Measurements from ENCODE around the gene OMP.

OMP gene

GRCh38 chr11:77112641-77113381, 10.2 kb downstream of the OMP start:
- no peak overlapping the region for H2AFZ ChIP-seq
- H3K4me1 ChIP-seq: no peaks in the 10 kb centered on the region
- no peak for TF ChIP-seq CTCF (IDR thresholded peaks at IDR 0.05)
- H3K4me3 ChIP-seq (ENCODE audit: low read depth, low read length): no peak overlapping the region
- no peak overlapping the region for H3K27ac ChIP-seq
- no peaks in the 10 kb centered on the region for H3K9me3 ChIP-seq (ENCODE audit: control insufficient read depth, low read length)
- no peaks in the 10 kb centered on the region for H3K79me2 ChIP-seq
- no peak overlapping the region for H3K4me2 ChIP-seq (ENCODE audit: low read length)
- no peaks in the 10 kb centered on the region for H3K27me3 ChIP-seq (ENCODE audit: control insufficient read depth, insufficient read depth, low read length)
- no peaks in the 10 kb centered on the region for H3K36me3 ChIP-seq (ENCODE audit: control insufficient read depth, insufficient read depth, low read length)
- H3K9ac ChIP-seq: no peak overlapping the region

GRCh38 chr11:77113382-77114088, 10.9 kb downstream of the OMP start:
- no peaks in the 10 kb centered on the region for H3K9me3 ChIP-seq (ENCODE audit: control insufficient read depth, low read length)
- H3K27ac ChIP-seq: no peak overlapping the region
- no peaks in the 10 kb centered on the region for H3K4me1 ChIP-seq
- H3K4me3 ChIP-seq (ENCODE audit: low read depth, low read length): no peak overlapping the region
- H2AFZ ChIP-seq: no peak overlapping the region
- H3K4me2 ChIP-seq (ENCODE audit: low read length): no peak overlapping the region
- no peaks in the 10 kb centered on the region for H3K27me3 ChIP-seq (ENCODE audit: control insufficient read depth, insufficient read depth, low read length)
- H3K79me2 ChIP-seq: no peaks in the 10 kb centered on the region
- peak; percentile 28 for TF ChIP-seq CTCF (IDR thresholded peaks at IDR 0.05)
- H3K36me3 ChIP-seq (ENCODE audit: control insufficient read depth, insufficient read depth, low read length): no peaks in the 10 kb centered on the region
- no peak overlapping the region for H3K9ac ChIP-seq

GRCh38 chr11:77114089-77114463, 11.4 kb downstream of the OMP start:
- no peak overlapping the region for H3K4me2 ChIP-seq (ENCODE audit: low read length)
- no peak overlapping the region for H3K27ac ChIP-seq
- no peaks in the 10 kb centered on the region for H3K36me3 ChIP-seq (ENCODE audit: control insufficient read depth, insufficient read depth, low read length)
- H3K27me3 ChIP-seq (ENCODE audit: control insufficient read depth, insufficient read depth, low read length): no peaks in the 10 kb centered on the region
- H3K79me2 ChIP-seq: no peaks in the 10 kb centered on the region
- TF ChIP-seq CTCF (IDR thresholded peaks at IDR 0.05): no peak
- no peak overlapping the region for H3K4me3 ChIP-seq (ENCODE audit: low read depth, low read length)
- H3K4me1 ChIP-seq: no peaks in the 10 kb centered on the region
- H3K9me3 ChIP-seq (ENCODE audit: control insufficient read depth, low read length): no peaks in the 10 kb centered on the region
- no peak overlapping the region for H3K9ac ChIP-seq
- no peak overlapping the region for H2AFZ ChIP-seq

- TF ChIP-seq CTCF (IDR thresholded peaks at IDR 0.05): no peak
- Histone ChIP-seq H3K79me2 (no peaks in the 10 kb centered on the region), H3K27me3 (ENCODE audit: control insufficient read depth, insufficient read depth, low read length) (no peaks in the 10 kb centered on the region), H3K9me3 (ENCODE audit: control insufficient read depth, low read length) (no peaks in the 10 kb centered on the region), H3K4me3 (ENCODE audit: low read depth, low read length) (no peak overlapping the region), H2AFZ (no peak overlapping the region), H3K9ac (no peak overlapping the region), H3K4me1 (no peaks in the 10 kb centered on the region), H3K4me2 (ENCODE audit: low read length) (no peak overlapping the region), H3K27ac (no peak overlapping the region), H3K36me3 (ENCODE audit: control insufficient read depth, insufficient read depth, low read length) (no peaks in the 10 kb centered on the region)
These were observed 12.6 kb downstream of the OMP start for GRCh38 chr11:77115181-77115611.

All from parathyroid adenoma (tissue), 2 donors.